Measurements from ENCODE around the gene ANKIB1. TPM values are rescaled to one million over a fixed set of nuclear protein-coding genes. Genes with fewer than 3 reads are reported as not detected.

ANKIB1 gene
- total and polyA plus RNA-seq, 4 donors, result 3.9 to 14.8 (median 8.4) TPM

DNA sequence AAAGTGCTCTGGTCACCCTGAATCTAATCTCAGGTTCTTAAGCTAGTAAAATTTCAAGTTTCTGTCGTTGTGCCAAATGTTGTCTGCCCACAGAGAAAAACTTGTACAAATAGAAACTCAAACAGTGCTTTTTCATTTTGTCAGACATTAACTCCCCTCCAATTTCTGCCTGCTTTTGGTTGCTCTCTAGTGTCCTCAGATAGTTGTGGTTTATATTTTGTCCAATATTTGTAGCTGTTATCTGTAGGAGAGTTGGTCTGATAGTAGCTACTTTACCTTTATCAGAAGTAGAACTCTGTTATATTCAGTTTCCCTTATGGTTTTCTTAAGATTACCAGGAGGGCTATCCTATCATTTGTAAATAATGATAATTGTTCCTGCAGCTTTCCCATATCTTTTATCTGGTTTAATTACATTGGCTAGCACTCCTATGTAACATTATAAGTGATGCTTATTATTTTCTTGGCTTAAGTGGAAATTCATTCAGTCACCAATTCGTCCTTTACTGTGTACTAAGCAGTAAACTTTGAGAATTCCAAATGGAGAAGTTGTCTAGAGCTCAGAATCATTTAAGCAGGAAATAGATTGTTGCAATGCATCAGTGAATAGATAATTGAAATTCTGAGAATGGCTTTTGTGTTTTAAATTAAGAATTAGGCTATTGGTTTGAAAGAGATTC, 91.0 kb downstream of the ANKIB1 start:
- no peaks in the 10 kb centered on the region for H3K27me3 ChIP-seq (ENCODE audit: control insufficient read depth in 4 of 4, insufficient read depth in 4 of 4, low read length in 3 of 4)
- 69% methylated on average over 2 of the region's 2 CpGs for WGBS
- H3K9me3 ChIP-seq (ENCODE audit: control insufficient read depth in 4 of 4, low read length in 3 of 4), result no peaks in the 10 kb centered on the region
- DNase-seq (ENCODE audit: low spot score), result no peak
- peaks cover 0 to 2% (median 0%) of the 10 kb centered on the region in 4 donors for H3K4me1 ChIP-seq (ENCODE audit: control insufficient read depth in 4 of 4, insufficient read depth in 4 of 4, low read length in 3 of 4)
- no peaks in the 10 kb centered on the region for H3K36me3 ChIP-seq (ENCODE audit: control insufficient read depth in 4 of 4, insufficient read depth in 3 of 4, low read depth in 1 of 4, low read length in 3 of 4)
- H3K27ac ChIP-seq (ENCODE audit: low read depth in 1 of 2, low read length in 2 of 2), result no peak overlapping the region
- H3K4me3 ChIP-seq (ENCODE audit: low read depth in 1 of 3, low read length in 3 of 3), result no peak overlapping the region
- no peak overlapping the region for H3K9ac ChIP-seq (ENCODE audit: low read depth in 1 of 2, low read length in 2 of 2)
- no peak for TF ChIP-seq TAF1 (conservative IDR thresholded peaks at IDR 0.05)
- TF ChIP-seq, protein P1, sequence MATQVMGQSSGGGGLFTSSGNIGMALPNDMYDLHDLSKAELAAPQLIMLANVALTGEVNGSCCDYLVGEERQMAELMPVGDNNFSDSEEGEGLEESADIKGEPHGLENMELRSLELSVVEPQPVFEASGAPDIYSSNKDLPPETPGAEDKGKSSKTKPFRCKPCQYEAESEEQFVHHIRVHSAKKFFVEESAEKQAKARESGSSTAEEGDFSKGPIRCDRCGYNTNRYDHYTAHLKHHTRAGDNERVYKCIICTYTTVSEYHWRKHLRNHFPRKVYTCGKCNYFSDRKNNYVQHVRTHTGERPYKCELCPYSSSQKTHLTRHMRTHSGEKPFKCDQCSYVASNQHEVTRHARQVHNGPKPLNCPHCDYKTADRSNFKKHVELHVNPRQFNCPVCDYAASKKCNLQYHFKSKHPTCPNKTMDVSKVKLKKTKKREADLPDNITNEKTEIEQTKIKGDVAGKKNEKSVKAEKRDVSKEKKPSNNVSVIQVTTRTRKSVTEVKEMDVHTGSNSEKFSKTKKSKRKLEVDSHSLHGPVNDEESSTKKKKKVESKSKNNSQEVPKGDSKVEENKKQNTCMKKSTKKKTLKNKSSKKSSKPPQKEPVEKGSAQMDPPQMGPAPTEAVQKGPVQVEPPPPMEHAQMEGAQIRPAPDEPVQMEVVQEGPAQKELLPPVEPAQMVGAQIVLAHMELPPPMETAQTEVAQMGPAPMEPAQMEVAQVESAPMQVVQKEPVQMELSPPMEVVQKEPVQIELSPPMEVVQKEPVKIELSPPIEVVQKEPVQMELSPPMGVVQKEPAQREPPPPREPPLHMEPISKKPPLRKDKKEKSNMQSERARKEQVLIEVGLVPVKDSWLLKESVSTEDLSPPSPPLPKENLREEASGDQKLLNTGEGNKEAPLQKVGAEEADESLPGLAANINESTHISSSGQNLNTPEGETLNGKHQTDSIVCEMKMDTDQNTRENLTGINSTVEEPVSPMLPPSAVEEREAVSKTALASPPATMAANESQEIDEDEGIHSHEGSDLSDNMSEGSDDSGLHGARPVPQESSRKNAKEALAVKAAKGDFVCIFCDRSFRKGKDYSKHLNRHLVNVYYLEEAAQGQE (IDR thresholded peaks at IDR 0.05), result no peak
- TF ChIP-seq HNF4G (IDR thresholded peaks at IDR 0.05), result no peak
- TF ChIP-seq NR2F2 (IDR thresholded peaks at IDR 0.05), result no peak
- TF ChIP-seq SP1 (IDR thresholded peaks at IDR 0.05), result no peak
- TF ChIP-seq RXRA (IDR thresholded peaks at IDR 0.05), result no peak
- no peak for TF ChIP-seq GABPA (IDR thresholded peaks at IDR 0.05 in 1 of 2, conservative IDR thresholded peaks at IDR 0.05 in 1 of 2)
- no peak for TF ChIP-seq YY1 (IDR thresholded peaks at IDR 0.05)
- TF ChIP-seq, protein P2, sequence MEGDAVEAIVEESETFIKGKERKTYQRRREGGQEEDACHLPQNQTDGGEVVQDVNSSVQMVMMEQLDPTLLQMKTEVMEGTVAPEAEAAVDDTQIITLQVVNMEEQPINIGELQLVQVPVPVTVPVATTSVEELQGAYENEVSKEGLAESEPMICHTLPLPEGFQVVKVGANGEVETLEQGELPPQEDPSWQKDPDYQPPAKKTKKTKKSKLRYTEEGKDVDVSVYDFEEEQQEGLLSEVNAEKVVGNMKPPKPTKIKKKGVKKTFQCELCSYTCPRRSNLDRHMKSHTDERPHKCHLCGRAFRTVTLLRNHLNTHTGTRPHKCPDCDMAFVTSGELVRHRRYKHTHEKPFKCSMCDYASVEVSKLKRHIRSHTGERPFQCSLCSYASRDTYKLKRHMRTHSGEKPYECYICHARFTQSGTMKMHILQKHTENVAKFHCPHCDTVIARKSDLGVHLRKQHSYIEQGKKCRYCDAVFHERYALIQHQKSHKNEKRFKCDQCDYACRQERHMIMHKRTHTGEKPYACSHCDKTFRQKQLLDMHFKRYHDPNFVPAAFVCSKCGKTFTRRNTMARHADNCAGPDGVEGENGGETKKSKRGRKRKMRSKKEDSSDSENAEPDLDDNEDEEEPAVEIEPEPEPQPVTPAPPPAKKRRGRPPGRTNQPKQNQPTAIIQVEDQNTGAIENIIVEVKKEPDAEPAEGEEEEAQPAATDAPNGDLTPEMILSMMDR (IDR thresholded peaks at IDR 0.05; ENCODE audit: low read depth, low read length, missing input control), result no peak

DNA sequence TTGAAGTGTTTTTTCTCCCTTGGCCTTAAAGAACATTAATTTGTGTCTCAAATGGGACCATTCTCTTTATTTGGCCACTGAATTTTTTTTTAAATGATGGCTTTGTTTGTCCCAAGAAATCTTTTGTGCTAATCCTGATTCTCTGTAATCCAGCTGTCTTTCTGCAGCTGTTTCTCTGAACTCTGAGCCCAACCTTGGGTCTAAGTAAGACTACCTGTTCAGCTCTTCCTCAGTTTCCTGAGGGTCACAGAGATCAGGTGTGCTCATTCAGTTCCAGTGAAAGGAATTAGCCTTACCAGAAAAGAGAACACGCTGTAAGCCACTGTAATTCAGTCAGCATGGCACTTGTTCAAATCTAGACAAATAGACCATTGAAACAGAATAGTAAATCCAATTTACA, 94.2 kb downstream of the ANKIB1 start:
- TF ChIP-seq, protein P2 (IDR thresholded peaks at IDR 0.05; ENCODE audit: low read depth, low read length, missing input control), result no peak
- TF ChIP-seq, protein P3, sequence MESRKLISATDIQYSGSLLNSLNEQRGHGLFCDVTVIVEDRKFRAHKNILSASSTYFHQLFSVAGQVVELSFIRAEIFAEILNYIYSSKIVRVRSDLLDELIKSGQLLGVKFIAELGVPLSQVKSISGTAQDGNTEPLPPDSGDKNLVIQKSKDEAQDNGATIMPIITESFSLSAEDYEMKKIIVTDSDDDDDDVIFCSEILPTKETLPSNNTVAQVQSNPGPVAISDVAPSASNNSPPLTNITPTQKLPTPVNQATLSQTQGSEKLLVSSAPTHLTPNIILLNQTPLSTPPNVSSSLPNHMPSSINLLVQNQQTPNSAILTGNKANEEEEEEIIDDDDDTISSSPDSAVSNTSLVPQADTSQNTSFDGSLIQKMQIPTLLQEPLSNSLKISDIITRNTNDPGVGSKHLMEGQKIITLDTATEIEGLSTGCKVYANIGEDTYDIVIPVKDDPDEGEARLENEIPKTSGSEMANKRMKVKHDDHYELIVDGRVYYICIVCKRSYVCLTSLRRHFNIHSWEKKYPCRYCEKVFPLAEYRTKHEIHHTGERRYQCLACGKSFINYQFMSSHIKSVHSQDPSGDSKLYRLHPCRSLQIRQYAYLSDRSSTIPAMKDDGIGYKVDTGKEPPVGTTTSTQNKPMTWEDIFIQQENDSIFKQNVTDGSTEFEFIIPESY (IDR thresholded peaks at IDR 0.05), result no peak
- no peak for TF ChIP-seq RAD21 (IDR thresholded peaks at IDR 0.05)
- H3K27ac ChIP-seq (ENCODE audit: low read depth in 1 of 2, low read length in 2 of 2), result no peak overlapping the region
- 96% methylated on average over 1 of the region's 1 CpG for WGBS
- H3K9ac ChIP-seq (ENCODE audit: low read depth in 1 of 2, low read length in 2 of 2), result no peak overlapping the region
- H3K4me1 ChIP-seq (ENCODE audit: control insufficient read depth in 4 of 4, insufficient read depth in 4 of 4, low read length in 3 of 4), result no peaks in the 10 kb centered on the region
- DNase-seq (ENCODE audit: low spot score), result no peak
- H3K27me3 ChIP-seq (ENCODE audit: control insufficient read depth in 4 of 4, insufficient read depth in 4 of 4, low read length in 3 of 4), result no peaks in the 10 kb centered on the region
- peaks cover 0 to 3% (median 0%) of the 10 kb centered on the region in 4 donors for H3K36me3 ChIP-seq (ENCODE audit: control insufficient read depth in 4 of 4, insufficient read depth in 3 of 4, low read depth in 1 of 4, low read length in 3 of 4)
- no peaks in the 10 kb centered on the region for H3K9me3 ChIP-seq (ENCODE audit: control insufficient read depth in 4 of 4, low read length in 3 of 4)
- H3K4me3 ChIP-seq (ENCODE audit: low read depth in 1 of 3, low read length in 3 of 3), result no peak overlapping the region
